Fibroblast of lung (primary cell): ENCODE measurements around the gene PCLO. TPM values are rescaled to one million over a fixed set of nuclear protein-coding genes. Genes with fewer than 3 reads are reported as not detected.

Source experiments
- DNase-seq, 2 donors: peaks; one replicate each; pipeline versions ENCODE4 v3.0.0 to v3.0.0-alpha.2; 2010; ENCODE audit warnings: low read depth in 2 of 2
- H2AFZ ChIP-seq: 2 replicates; pipeline ENCODE4 v1.5.1; 2012; ENCODE audit warnings: low read length, control low read depth, inconsistent platforms
- H3K27ac ChIP-seq: 2 replicates; pipeline ENCODE4 v1.5.1; 2011; ENCODE audit warnings: low read length, control low read depth; ENCODE audit not compliant: insufficient read depth
- H3K27me3 ChIP-seq: 2 replicates; pipeline ENCODE4 v1.5.1; 2011; ENCODE audit warnings: mild to moderate bottlenecking, low read length; ENCODE audit not compliant: control insufficient read depth, insufficient read depth
- H3K36me3 ChIP-seq: 2 replicates; pipeline ENCODE4 v1.5.1; 2011; ENCODE audit warnings: low read length; ENCODE audit not compliant: control insufficient read depth, insufficient read depth
- H3K4me1 ChIP-seq: 2 replicates; pipeline ENCODE4 v1.5.1; 2011; ENCODE audit warnings: low read length; ENCODE audit not compliant: control insufficient read depth, insufficient read depth; ENCODE audit errors: extremely low read depth
- H3K4me2 ChIP-seq: 2 replicates; pipeline ENCODE4 v1.5.1; 2011; ENCODE audit warnings: low read length, control low read depth; ENCODE audit not compliant: insufficient read depth; ENCODE audit errors: extremely low read depth
- H3K4me3 ChIP-seq, 4 experiments: fragments of 200-600 bp in 1 of 4; sonication (generic) in 1 of 4; replicated peaks in 1 of 4; 2 replicates each; pipeline ENCODE4 v1.5.1; 2011 to 2016; ENCODE audit warnings: low read length in 4 of 4, low read depth in 3 of 4, mild to moderate bottlenecking in 3 of 4, control low read depth in 2 of 4, inconsistent platforms in 1 of 4, mixed read lengths in 1 of 4; ENCODE audit not compliant: insufficient read depth in 1 of 4; ENCODE audit errors: control extremely low read depth in 1 of 4
- H3K79me2 ChIP-seq: 2 replicates; pipeline ENCODE4 v1.5.1; 2012; ENCODE audit warnings: mild to moderate bottlenecking, low read length, inconsistent platforms; ENCODE audit not compliant: control insufficient read depth, insufficient read depth
- H3K9ac ChIP-seq: 2 replicates; pipeline ENCODE4 v1.5.1; 2011; ENCODE audit warnings: mild to moderate bottlenecking, low read length, control low read depth; ENCODE audit not compliant: insufficient read depth
- H3K9me3 ChIP-seq: 2 replicates; pipeline ENCODE4 v1.5.1; 2012; ENCODE audit warnings: low read depth, low read length; ENCODE audit not compliant: control insufficient read depth, insufficient read depth
- H4K20me1 ChIP-seq: 2 replicates; pipeline ENCODE4 v1.5.1; 2011; ENCODE audit warnings: low read length; ENCODE audit not compliant: control insufficient read depth, insufficient read depth; ENCODE audit errors: extremely low read depth
- CTCF ChIP-seq, 2 donors: IDR thresholded peaks in 1 of 2; conservative IDR thresholded peaks in 1 of 2; 1 replicate in 1 of 2; 2 replicates in 1 of 2; pipeline ENCODE4 v1.5.1; 2011 to 2012; ENCODE audit warnings: low read length in 2 of 2, control low read depth in 1 of 2, inconsistent platforms in 1 of 2, low read depth in 1 of 2, mild to moderate bottlenecking in 1 of 2
- EZH2 ChIP-seq: IDR thresholded peaks from 2 replicates; pipeline ENCODE4 v1.5.1; 2012; ENCODE audit warnings: low read length, control low read depth, mild to moderate bottlenecking; ENCODE audit errors: missing control alignments
- polyA plus RNA-seq, 2 donors: library from polyadenylated mRNA; depleted of rRNA in 1 of 2; stranded (reverse) in 1 of 2; unstranded in 1 of 2; fragments of >200 nt; gene quantifications; 2 replicates each; pipeline ENCODE4 v1.2.1, GENCODE V29; 2011 to 2012; ENCODE audit warnings: missing spikeins in 1 of 2
- total RNA-seq: library from RNA; depleted of rRNA; stranded (reverse); fragments of >200 nt; gene quantifications from 2 replicates; pipeline ENCODE4 v1.2.1, GENCODE V29; 2014

Gene PCLO
- total and polyA plus RNA-seq, 2 donors (not counting 1 experiment from before 2014, with no cell fraction given), result 0.03 to 0.17 TPM

DNA sequence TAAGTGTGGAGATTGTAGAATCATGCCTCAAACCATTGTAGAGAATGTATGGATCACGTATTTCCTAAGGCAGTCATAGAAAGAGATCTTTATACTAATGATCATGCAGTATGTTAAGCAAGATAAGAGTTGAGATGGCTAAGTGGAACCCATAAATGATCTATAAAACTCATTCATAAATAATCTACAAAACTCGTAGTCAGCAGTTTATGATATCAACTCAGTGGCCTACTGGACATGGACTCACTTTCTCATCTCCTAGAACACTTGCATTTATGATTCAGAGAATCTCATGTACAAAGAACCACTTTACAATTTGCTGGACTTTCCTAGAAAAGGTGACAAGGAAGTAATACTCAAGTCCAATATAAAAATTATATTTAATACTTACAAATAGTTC is 339.6 kb downstream of the PCLO start:
- TF ChIP-seq CTCF (conservative IDR thresholded peaks at IDR 0.05 in 1 of 2, IDR thresholded peaks at IDR 0.05 in 1 of 2; ENCODE audit: low read depth in 1 of 2, low read length in 2 of 2) (no peak), EZH2 (no peak)

GRCh38 chr7:82821037-82821436 is 341.6 kb downstream of the PCLO start:
- Histone ChIP-seq H3K36me3 (no peaks in the 10 kb centered on the region), H3K27me3 (no peaks in the 10 kb centered on the region), H3K79me2 (no peaks in the 10 kb centered on the region), H3K9ac (no peak overlapping the region), H4K20me1 (no peaks in the 10 kb centered on the region), H3K4me2 (no peak overlapping the region), H3K27ac (no peak overlapping the region), H3K9me3 (no peaks in the 10 kb centered on the region), H3K4me3 (no peak overlapping the region), H3K4me1 (no peaks in the 10 kb centered on the region), H2AFZ (no peak overlapping the region)
- TF ChIP-seq CTCF (conservative IDR thresholded peaks at IDR 0.05 in 1 of 2, IDR thresholded peaks at IDR 0.05 in 1 of 2; ENCODE audit: low read depth in 1 of 2, low read length in 2 of 2), result no peak
- TF ChIP-seq EZH2, result no peak
- no peak for DNase-seq

More for the DNA sequence above, 339.6 kb downstream of the PCLO start:
- DNase-seq, result no peak
- Histone ChIP-seq H3K36me3 (no peaks in the 10 kb centered on the region), H3K4me3 (no peak overlapping the region), H4K20me1 (no peaks in the 10 kb centered on the region), H3K79me2 (no peaks in the 10 kb centered on the region), H2AFZ (no peak overlapping the region), H3K27me3 (no peaks in the 10 kb centered on the region), H3K9me3 (no peaks in the 10 kb centered on the region), H3K4me1 (no peaks in the 10 kb centered on the region), H3K27ac (no peak overlapping the region), H3K9ac (no peak overlapping the region), H3K4me2 (no peak overlapping the region)

DNA sequence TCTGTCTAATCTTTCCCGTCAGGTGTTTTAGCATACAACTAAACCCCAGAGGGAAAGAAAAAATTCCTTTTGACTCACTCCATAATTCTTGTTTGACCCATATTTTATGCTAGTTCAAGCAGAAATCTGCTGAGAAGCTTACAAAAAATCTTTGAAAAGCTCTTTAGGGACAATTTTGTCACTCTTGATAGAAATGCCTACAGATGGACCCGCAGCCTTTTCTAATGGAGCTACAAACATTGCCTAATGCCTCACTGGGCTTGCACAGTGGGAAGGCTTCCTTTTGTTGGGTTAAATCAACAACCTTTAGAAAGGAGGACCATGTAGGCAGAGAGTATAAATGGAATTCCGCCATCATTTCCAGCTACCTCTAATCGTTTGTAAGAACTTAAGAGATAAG is 344.5 kb downstream of the PCLO start:
- no peaks in the 10 kb centered on the region for H3K9me3 ChIP-seq
- H3K36me3 ChIP-seq, result no peaks in the 10 kb centered on the region
- no peak overlapping the region for H3K27ac ChIP-seq
- no peak overlapping the region for H2AFZ ChIP-seq
- H3K4me1 ChIP-seq, result no peaks in the 10 kb centered on the region
- TF ChIP-seq EZH2 (no peak), CTCF (conservative IDR thresholded peaks at IDR 0.05 in 1 of 2, IDR thresholded peaks at IDR 0.05 in 1 of 2; ENCODE audit: low read depth in 1 of 2, low read length in 2 of 2) (no peak)
- no peak overlapping the region for H3K9ac ChIP-seq
- no peak overlapping the region for H3K4me3 ChIP-seq
- no peaks in the 10 kb centered on the region for H4K20me1 ChIP-seq
- no peaks in the 10 kb centered on the region for H3K79me2 ChIP-seq
- H3K27me3 ChIP-seq, result no peaks in the 10 kb centered on the region
- DNase-seq, result no peak
- no peak overlapping the region for H3K4me2 ChIP-seq
